GM18517 (cell line): ENCODE results near the gene MDFIC.

ENCODE experiments used
- ATAC-seq: cut with Tn5 transposase; IDR thresholded peaks from one replicate; pipeline ENCODE4 v1.9.1; 2021; ENCODE audit warnings: mild to moderate bottlenecking, moderate library complexity; ENCODE audit not compliant: unreplicated experiment

MDFIC gene

DNA sequence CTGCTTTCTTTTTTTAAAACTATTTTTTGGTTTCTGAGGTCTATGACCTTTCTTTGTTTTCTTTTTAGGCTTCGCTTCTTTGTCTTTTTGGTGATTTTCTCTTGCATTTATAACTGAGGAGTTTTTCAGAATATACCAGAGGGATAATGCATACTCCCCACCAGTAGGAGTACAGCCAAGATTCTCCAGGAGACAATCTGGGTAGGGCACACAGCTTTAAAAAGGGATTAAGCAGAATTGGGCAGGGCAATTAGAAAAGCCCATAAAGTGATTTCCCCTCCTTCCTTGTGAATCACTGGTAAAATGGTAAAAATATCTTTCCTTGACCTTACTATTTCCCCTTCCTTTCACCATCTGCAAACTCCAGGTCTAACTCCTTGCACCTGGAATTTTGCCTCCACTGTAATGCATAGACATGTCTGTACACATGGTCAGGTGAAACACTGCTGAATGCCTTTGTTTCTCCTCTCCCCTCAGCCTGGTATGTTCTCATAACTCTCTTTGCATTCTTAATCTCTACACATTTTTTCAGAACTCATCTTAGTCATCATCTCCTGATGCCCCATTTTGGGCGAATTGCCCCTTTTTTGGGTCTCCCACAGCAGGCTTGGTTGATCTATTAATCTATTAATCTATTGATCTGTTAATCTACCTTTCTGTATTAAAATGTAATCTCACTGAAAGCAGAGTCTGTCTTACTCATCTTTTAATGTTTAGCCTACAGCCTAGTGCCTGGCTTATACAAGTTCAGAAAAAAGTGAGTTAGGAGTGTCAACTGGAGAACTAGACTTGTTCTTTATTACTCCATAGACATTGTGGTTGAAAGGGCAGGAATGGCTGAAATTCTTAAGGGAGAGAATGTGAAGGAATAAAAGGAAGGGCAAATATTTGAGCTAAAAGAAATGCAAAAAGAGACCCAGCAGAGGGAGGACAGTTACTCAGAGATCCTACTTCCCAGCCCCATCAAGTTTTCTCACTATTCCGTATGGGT lies 64.6 kb downstream of the MDFIC start:
- no peak for ATAC-seq

DNA sequence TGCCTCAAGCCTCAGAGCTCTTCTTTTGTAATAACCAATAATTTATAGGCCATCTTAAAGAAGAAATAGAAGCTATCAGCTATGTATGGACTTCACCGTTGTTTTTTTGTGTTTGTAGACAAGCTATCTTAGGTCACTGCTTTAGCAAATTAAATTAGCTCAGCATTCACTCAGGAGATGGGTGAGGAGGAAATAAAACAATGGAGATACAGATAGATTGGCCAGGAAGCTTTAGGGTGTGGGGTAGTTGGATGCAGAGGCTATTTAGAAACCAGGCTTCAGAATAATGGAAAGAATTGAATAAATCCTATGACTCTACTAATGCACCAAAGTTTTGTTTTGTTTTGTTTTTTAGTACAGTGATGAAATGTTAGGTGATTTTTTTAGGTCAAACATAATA lies 66.1 kb downstream of the MDFIC start:
- no peak for ATAC-seq

DNA sequence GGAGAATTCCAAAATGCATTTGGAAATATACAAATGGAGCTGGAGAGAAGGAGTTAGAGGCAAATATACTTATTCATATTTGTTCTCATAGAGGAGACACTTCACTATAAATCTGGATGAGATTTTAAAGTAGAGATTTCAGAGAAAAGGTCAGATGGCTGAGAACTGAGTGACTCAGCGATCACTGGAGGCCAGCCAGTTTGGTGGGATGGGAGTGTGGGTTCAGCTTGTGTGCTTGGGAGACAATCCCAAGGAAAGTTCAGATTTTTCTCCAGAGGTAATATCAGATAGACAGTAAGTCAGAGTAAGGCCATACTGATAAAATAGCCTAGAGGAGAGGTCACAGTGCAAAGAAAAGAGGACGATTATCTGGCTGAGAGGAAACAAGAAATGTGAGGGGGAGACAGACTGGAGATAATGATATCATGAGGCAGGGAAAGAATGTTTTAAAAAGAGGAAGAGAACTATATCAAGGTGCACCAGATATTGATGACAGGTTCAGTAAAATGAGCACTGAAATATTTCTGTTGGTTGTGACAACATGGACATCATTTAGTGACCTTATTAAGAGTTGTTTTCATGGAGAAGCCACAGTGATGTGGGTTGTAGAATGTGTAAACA lies 67.0 kb downstream of the MDFIC start:
- no peak for ATAC-seq

DNA sequence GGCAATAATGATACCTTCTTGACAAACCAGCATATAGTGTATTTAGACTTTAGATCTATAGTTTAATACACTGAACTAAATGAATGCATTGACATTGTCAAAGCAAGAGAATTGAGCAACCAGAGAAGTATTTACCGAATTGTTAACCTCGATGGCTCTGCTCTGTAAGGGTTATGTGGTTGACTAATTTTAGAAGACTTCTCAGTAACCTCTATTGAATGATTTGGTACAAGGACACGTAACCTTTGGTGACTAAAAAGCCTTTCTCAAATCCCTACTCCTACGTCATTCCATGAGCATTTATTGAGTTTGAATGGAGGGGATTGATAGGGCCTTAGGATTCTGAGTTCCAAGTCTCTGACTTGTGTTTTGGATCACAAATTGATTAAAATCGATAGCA lies 67.6 kb downstream of the MDFIC start:
- no peak for ATAC-seq

DNA sequence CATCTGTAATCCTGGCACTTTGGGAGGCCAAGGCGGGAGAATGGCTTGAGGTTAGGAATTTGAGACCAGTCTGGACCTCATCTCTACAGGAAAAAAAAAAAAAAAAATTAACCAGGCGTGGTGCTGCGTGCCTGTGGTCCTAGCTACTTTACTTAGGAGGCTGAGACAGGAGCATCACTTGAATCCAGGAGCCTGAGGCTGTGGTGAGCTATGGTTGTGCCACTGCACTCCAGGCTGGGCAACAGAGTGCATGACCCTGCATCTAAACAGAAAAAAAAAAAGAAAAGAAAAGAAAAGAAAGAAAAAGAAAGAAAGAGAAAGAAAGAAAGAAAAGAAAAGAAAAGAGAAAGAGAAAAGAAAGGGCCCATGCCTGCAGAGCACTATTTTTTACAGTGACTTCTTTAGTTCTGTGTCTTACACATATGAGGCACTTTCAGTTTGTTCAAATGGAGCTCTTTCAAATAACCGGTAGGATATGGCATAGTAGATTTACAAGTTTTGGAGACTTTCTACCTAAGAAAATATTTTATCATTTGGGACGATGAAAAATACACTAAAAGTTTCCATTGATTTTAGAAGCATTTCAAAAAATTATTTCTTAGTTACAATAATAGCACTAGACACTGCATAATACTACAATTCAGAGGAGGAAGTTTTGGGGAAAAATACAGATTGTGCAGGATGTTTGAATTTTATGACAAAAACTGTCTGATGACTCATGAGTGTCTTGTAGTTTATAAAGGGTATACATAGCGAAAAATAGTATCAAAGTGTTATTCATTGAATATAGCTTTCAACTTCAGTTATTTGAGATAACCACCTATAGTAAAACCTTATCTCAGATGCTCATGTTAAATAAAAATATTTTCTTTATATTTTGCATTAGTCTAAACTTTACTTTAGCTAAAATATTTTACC lies 75.9 kb downstream of the MDFIC start:
- ATAC-seq, result no peak

DNA sequence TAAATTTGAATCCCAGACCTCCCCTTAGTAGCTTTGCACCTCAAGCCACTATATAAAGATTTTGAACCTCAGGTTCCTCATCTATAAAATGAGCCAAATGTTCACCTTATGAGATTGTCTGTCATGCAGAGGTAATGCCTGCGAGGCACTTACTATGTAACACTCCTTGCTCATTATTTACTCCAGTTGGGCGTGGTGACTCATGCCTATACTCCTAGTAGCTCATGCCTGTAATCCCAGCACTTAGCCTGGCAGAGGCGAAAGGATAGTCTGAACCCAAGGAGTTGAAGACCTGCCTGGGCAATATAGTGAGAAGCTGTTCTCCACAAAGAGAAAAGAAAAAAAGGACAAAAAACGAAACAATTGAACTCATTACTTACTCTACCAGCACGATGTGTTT lies 82.2 kb downstream of the MDFIC start:
- ATAC-seq, result no peak

- ATAC-seq, result no peak
Measured at GRCh38 chr7:115005251-115005650, 83.4 kb downstream of the MDFIC start.

GRCh38 chr7:115005953-115006352 lies 84.1 kb downstream of the MDFIC start:
- ATAC-seq, result no peak

GRCh38 chr7:115007751-115008150 lies 85.9 kb downstream of the MDFIC start:
- ATAC-seq, result no peak

DNA sequence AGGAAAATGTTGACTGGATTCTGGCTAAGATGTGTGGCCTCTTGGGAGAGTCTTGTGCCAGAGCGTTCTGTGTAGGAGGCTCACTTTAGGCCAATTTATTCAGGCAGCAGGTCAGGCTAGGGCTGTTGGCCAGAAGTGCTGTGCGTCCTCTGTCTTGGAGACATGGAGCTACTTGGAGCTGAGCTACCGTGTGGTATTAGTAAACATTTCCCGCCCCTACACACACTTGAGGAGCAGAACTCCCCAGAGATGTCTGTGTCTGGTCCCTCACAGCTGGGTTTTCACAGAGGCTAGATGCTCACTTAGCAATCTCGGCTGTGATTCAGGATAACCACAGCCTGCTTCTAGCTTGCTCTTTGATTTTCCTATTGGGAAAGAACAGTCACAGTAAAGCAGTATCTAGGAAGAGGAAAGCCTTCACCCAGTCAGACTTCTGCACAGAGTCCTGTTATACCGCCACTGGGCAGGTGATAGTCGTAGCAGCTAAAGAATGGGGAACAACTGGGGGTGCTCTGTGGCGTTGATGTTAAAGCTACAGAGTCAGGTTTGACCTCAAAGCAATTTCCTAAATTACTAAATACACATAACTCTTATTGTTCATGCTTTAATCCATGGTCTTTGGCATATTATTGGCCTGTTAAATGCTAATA lies 86.7 kb downstream of the MDFIC start:
- ATAC-seq, result peak; percentile 54

- ATAC-seq, result peak; percentile 78
Measured at GRCh38 chr7:115009139-115009538, 87.2 kb downstream of the MDFIC start.

GRCh38 chr7:115009736-115010440 lies 88.0 kb downstream of the MDFIC start:
- ATAC-seq, result no peak

DNA sequence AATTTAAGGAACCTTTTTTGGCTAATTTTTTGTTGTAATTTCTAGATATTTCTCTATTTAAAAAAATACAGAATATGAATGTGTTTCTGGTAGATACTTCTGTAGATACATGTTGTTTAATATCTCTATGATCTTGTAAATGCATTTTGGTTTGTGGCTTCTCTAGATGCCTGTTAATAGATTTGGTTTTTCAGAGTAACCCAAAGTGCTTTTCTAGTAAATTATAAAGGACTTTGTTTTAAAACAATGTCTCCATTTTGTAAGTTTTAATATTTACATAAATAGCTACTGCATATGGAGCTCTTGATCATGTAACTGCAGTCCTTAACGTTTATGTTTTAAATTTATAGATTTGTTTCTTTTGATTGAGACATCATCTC lies 88.5 kb downstream of the MDFIC start:
- ATAC-seq, result no peak

DNA sequence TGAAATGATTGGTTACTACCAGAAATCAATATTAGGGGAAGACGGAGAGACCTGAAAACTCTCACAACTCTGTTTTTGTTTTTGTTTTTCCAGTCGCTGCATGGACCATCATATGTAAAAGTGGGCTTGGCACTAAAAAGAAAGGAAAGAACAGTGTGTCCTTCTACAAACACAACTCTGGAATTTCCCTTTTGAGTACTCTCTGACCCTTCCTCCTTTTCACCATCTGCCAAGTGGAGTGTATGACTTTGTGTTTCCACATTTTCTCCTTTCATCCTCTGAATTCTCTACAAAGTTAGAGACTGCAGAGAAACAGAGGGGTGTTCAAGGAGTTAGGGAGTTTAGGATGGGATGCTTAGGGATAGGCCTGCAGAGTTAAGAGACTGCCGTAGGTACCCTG lies 92.0 kb downstream of the MDFIC start:
- ATAC-seq, result no peak

GRCh38 chr7:115014794-115015193 lies 92.9 kb downstream of the MDFIC start:
- ATAC-seq, result no peak

GRCh38 chr7:115015619-115016018 lies 93.7 kb downstream of the MDFIC start:
- ATAC-seq, result no peak

GRCh38 chr7:115019882-115020605 lies 98.2 kb downstream of the MDFIC start:
- no peak for ATAC-seq

DNA sequence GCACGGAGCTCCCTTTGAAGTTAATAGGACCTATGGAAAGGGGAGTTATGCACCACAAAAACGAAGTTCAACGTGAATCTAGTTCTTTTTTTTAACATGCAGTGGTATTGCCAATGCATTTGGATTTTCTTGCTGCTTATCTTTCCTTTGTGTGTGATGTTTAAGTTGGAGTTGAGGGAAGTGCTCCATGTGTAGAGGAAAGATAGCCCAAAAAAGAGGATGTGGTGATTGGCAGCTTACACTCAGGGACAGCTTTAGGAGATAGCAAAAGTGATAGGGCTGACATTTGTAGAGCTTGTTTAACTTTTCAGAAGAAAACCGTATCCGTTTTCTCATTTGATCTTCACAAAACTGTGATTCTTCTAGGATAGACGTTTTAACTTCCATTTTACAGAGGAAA lies 101.3 kb downstream of the MDFIC start:
- ATAC-seq, result no peak

DNA sequence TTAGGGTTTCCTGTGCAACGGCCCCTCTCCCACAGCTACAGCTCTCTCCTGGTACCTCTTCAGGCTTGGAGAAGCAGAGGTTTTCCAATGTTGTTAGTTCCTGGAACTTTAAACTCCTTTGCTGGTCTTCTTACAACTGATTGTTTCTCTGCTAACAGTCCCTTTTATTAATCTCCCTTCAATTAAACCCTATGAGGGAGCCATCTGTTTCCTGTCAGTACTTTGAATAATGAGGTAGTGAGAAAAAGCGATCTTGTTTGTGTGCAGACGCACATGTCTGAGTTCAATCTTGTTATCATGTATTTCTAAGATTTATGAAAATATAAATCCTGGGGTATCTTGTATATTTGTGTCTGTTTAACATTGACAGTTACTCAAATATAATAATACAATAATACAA lies 102.4 kb downstream of the MDFIC start:
- ATAC-seq, result no peak
